Naive thymus-derived CD4-positive, alpha-beta T cell (primary cell): Measurements from ENCODE around the gene IGF2R. TPM values are rescaled to one million over a fixed set of nuclear protein-coding genes. Genes with fewer than 3 reads are reported as not detected.
A peak's percentile ranks its signal among the peaks of the same experiment; 100 is the strongest.
"Not testable (repeated sequence)": the region's sequence is repeated elsewhere in the genome, so short reads cannot be mapped to it uniquely, and the experiment has no call there.

ENCODE experiments used
- ATAC-seq: fragments of 150-1000 bp; cut with Tn5 transposase; 2 replicates; pipeline ENCODE4 v1.10.0; 2021; ENCODE audit warnings: mild to moderate bottlenecking, moderate library complexity
- CTCF ChIA-PET: fragments of 350-600 bp; sonication (Branson Sonifier 250); formaldehyde crosslinking; loops from one replicate; lab custom pipeline; 2021; ENCODE audit warnings: antibody characterized with exemption; lab: Charles Lee
- POLR2A ChIA-PET: fragments of 350-600 bp; sonication (Branson Sonifier 250); formaldehyde crosslinking; loops from one replicate; lab custom pipeline; 2021; ENCODE audit warnings: antibody characterized with exemption, inconsistent platforms; lab: Charles Lee
- DNase-seq, 9 donors: peaks; one replicate each; pipeline versions ENCODE4 v3.0.0 to v3.0.0-alpha.2; 2020 to 2022; ENCODE audit warnings: mixed read lengths in 1 of 9
- H3K27ac ChIP-seq: one replicate; pipeline ENCODE4 v1.7.0; 2013; ENCODE audit warnings: mild to moderate bottlenecking, low read depth, low read length, moderate library complexity
- H3K27me3 ChIP-seq, 2 donors: one replicate each; pipeline ENCODE4 v1.7.0; 2013; ENCODE audit warnings: low read length in 2 of 2, mild to moderate bottlenecking in 2 of 2, moderate library complexity in 2 of 2; ENCODE audit not compliant: control insufficient read depth in 2 of 2, insufficient read depth in 2 of 2
- H3K36me3 ChIP-seq, 3 experiments: 1 replicate in 2 of 3; 2 replicates in 1 of 3; pipeline ENCODE4 v1.7.0; 2013; ENCODE audit warnings: low read length in 3 of 3, mild to moderate bottlenecking in 3 of 3, moderate library complexity in 1 of 3; ENCODE audit not compliant: insufficient read depth in 3 of 3, control insufficient read depth in 2 of 3
- H3K4me1 ChIP-seq, 2 donors: one replicate each; pipeline ENCODE4 v1.7.0; 2013; ENCODE audit warnings: low read length in 2 of 2, mild to moderate bottlenecking in 2 of 2, moderate library complexity in 1 of 2; ENCODE audit not compliant: control insufficient read depth in 2 of 2, insufficient read depth in 2 of 2
- H3K4me3 ChIP-seq: 2 replicates; pipeline ENCODE4 v1.7.0; 2013; ENCODE audit warnings: mild to moderate bottlenecking, low read length
- H3K9me3 ChIP-seq, 3 experiments: 1 replicate in 2 of 3; 2 replicates in 1 of 3; pipeline ENCODE4 v1.7.0; 2013; ENCODE audit warnings: low read length in 3 of 3; ENCODE audit not compliant: control insufficient read depth in 2 of 3
- H3K27ac Mint-ChIP-seq, 9 donors: one replicate each; pipeline ENCODE4 v1.8.0; 2020 to 2022; ENCODE audit warnings: mixed read lengths in 9 of 9, mild to moderate bottlenecking in 8 of 9, moderate library complexity in 5 of 9, inconsistent platforms in 2 of 9
- H3K27me3 Mint-ChIP-seq, 5 donors: one replicate each; pipeline ENCODE4 v1.8.0; 2021 to 2022; ENCODE audit warnings: mixed read lengths in 5 of 5, mild to moderate bottlenecking in 1 of 5
- H3K36me3 Mint-ChIP-seq, 5 donors: one replicate each; pipeline ENCODE4 v1.8.0; 2020 to 2022; ENCODE audit warnings: mixed read lengths in 5 of 5, mild to moderate bottlenecking in 3 of 5, inconsistent platforms in 1 of 5
- H3K4me1 Mint-ChIP-seq, 7 donors: one replicate each; pipeline ENCODE4 v1.8.0; 2020 to 2022; ENCODE audit warnings: mixed read lengths in 7 of 7, mild to moderate bottlenecking in 3 of 7, inconsistent platforms in 1 of 7
- H3K4me3 Mint-ChIP-seq, 10 donors: one replicate each; pipeline ENCODE4 v1.8.0; 2020 to 2022; ENCODE audit warnings: mild to moderate bottlenecking in 10 of 10, mixed read lengths in 10 of 10, moderate library complexity in 6 of 10, inconsistent platforms in 2 of 10
- H3K9me3 Mint-ChIP-seq, 11 donors: one replicate each; pipeline ENCODE4 v1.8.0; 2020 to 2022; ENCODE audit warnings: mixed read lengths in 11 of 11, mild to moderate bottlenecking in 4 of 11, inconsistent platforms in 1 of 11, moderate library complexity in 1 of 11
- intact Hi-C, 2 donors: fragments of 100-400 bp; cut with micrococcal nuclease; formaldehyde crosslinking; loops; one replicate each; pipeline ENCODE4 v1.15.1; 2023
- polyA plus RNA-seq, 2 donors: library from polyadenylated mRNA; unstranded; fragments of 300-500 nt; fragmentation: Illumina TruSeq; gene quantifications; one replicate each; pipeline ENCODE4 v1.2.3, GENCODE V29; 2021
- total RNA-seq, 6 experiments: library from RNA in 5 of 6; stranded (reverse) in 5 of 6; gene quantifications; 1 replicate in 5 of 6; 2 replicates in 1 of 6; pipeline ENCODE4 v1.2.3 and lab custom pipeline; 2021 to 2026

The IGF2R gene, protein sequence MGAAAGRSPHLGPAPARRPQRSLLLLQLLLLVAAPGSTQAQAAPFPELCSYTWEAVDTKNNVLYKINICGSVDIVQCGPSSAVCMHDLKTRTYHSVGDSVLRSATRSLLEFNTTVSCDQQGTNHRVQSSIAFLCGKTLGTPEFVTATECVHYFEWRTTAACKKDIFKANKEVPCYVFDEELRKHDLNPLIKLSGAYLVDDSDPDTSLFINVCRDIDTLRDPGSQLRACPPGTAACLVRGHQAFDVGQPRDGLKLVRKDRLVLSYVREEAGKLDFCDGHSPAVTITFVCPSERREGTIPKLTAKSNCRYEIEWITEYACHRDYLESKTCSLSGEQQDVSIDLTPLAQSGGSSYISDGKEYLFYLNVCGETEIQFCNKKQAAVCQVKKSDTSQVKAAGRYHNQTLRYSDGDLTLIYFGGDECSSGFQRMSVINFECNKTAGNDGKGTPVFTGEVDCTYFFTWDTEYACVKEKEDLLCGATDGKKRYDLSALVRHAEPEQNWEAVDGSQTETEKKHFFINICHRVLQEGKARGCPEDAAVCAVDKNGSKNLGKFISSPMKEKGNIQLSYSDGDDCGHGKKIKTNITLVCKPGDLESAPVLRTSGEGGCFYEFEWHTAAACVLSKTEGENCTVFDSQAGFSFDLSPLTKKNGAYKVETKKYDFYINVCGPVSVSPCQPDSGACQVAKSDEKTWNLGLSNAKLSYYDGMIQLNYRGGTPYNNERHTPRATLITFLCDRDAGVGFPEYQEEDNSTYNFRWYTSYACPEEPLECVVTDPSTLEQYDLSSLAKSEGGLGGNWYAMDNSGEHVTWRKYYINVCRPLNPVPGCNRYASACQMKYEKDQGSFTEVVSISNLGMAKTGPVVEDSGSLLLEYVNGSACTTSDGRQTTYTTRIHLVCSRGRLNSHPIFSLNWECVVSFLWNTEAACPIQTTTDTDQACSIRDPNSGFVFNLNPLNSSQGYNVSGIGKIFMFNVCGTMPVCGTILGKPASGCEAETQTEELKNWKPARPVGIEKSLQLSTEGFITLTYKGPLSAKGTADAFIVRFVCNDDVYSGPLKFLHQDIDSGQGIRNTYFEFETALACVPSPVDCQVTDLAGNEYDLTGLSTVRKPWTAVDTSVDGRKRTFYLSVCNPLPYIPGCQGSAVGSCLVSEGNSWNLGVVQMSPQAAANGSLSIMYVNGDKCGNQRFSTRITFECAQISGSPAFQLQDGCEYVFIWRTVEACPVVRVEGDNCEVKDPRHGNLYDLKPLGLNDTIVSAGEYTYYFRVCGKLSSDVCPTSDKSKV (N-terminal part only)
- total RNA-seq (10 to 100 TPM; 59.1 to 79.2 (median 74.2) TPM), polyA plus RNA-seq (10 to 100 TPM in 1 of 2 donors, 1 to 10 TPM in 1; 8.7 to 18.9 TPM), total RNA-seq (lab: John Stamatoyannopoulos, UW) (241 reads per million, percentile 94 among the genes with 10 or more reads in this experiment)

- intact Hi-C loops = loop anchor here (1.0 to 10.0 kb wide), 10 partner anchors 46 to 494 kb away; partner anchors contain the start of genes ACAT2 (in 2 of the 2), WTAP (in 2 of the 2), MRPL18 (in 1 of the 2) and SOD2 (in 1 of the 2)
- ChIA-PET POLR2A (interaction anchor here (0.7 to 8.2 kb wide), 12 partner anchors 13 to 274 kb away, joined by 3 to 60 read pairs (median 7); partner anchors contain the start of genes MRPL18, TCP1 and WTAP), CTCF (interaction anchor here (0.7 kb wide), 1 partner anchor 11 kb away, joined by 3 read pairs; no protein-coding TSS in a partner anchor)
- Mint-ChIP-seq H3K4me1 (peaks cover 27 to 43% (median 37%) of the 10 kb centered on the region in 7 donors), H3K36me3 (peaks cover 0 to 11% (median 0%) of the 10 kb centered on the region in 5 donors), H3K4me3 (peak within 1 kb of the TSS; percentile 88 to 98 (median 92)), H3K27ac (peak within 1 kb of the TSS; percentile 89 to 97 (median 94)), H3K9me3 (no peaks in the 10 kb centered on the region), H3K27me3 (peaks cover 0 to 30% (median 0%) of the 10 kb centered on the region in 5 donors)
- Histone ChIP-seq H3K27ac (peak within 1 kb of the TSS; percentile 82), H3K4me1 (peaks cover 18 to 27% of the 10 kb centered on the region in 2 donors), H3K9me3 (no peaks in the 10 kb centered on the region), H3K27me3 (no peaks in the 10 kb centered on the region), H3K36me3 (no peaks in the 10 kb centered on the region), H3K4me3 (peak within 1 kb of the TSS; percentile 69)
- DNase-seq (peak; percentile 88 to 94 (median 92)), ATAC-seq (peak; percentile 95)
These were observed at the start of gene IGF2R for GRCh38 chr6:159968295-159969203. Gene IGF2R, plus strand, starts transcription at chr6:159969082. Its CDS starts 165 bp downstream, at chr6:159969247.

DNA sequence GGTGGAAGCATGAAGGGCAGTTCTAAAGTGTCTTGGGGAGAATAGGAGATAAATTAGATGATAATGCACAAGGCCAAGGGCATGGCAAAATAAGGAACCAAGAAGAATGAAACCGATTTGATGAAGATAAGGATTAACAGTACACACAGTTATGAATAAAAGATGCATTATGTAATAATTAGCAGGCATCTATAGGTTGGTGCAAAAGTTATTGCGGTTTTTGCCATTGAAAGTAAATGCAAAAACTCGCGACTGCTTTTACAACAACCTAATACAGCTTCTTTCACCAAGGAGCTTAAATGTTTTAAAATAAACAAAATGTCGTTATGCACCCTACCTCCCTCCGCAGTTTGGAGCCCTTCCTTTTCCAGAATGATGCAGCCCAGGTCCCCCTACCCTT, 49.1 kb upstream of the IGF2R start:
- H3K36me3 ChIP-seq = no peaks in the 10 kb centered on the region
- H3K27me3 ChIP-seq = no peaks in the 10 kb centered on the region
- POLR2A ChIA-PET = no interaction called here
- H3K27ac ChIP-seq = no peak overlapping the region
- H3K4me3 Mint-ChIP-seq = no peak overlapping the region
- H3K27ac Mint-ChIP-seq = no peak overlapping the region
- H3K36me3 Mint-ChIP-seq = peaks cover 0 to 8% (median 3%) of the 10 kb centered on the region in 5 donors
- H3K4me1 ChIP-seq = no peaks in the 10 kb centered on the region
- peaks cover 0 to 27% (median 4%) of the 10 kb centered on the region in 11 donors for H3K9me3 Mint-ChIP-seq
- intact Hi-C loops = no loop called here
- H3K4me3 ChIP-seq = no peak overlapping the region
- ATAC-seq = no peak
- no peaks in the 10 kb centered on the region for H3K9me3 ChIP-seq
- H3K4me1 Mint-ChIP-seq = no peaks in the 10 kb centered on the region
- DNase-seq = no peak
- CTCF ChIA-PET = no interaction called here
- H3K27me3 Mint-ChIP-seq = peaks cover 0 to 15% (median 6%) of the 10 kb centered on the region in 5 donors

DNA sequence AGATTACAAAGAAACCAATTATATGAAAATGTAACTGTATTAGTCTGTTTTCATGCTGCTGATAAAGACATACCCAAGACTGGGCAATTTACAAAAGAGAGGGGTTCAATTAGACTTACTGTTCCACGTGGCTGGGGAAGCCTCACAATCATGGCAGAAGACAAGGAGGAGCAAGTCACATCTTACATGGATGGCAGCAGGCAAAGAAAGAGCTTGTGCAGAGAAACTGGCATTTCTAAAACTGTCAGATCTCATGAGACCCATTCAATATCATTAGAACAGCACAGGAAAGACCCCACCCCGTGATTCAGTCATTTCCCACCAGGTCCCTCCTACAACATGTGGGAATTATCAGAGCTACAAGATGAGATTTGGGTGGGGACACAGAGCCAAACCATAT, 44.7 kb upstream of the IGF2R start:
- H3K27ac ChIP-seq, H3K27me3 ChIP-seq, ATAC-seq, H3K4me3 ChIP-seq, H3K27ac Mint-ChIP-seq, intact Hi-C loops, CTCF ChIA-PET, H3K36me3 ChIP-seq, DNase-seq, H3K4me3 Mint-ChIP-seq, H3K36me3 Mint-ChIP-seq, H3K9me3 ChIP-seq, POLR2A ChIA-PET, H3K4me1 Mint-ChIP-seq, H3K4me1 ChIP-seq: not testable (repeated sequence)
- Mint-ChIP-seq H3K27me3 (peaks cover 0 to 29% (median 0%) of the 10 kb centered on the region in 5 donors), H3K9me3 (peaks cover 0 to 27% (median 4%) of the 10 kb centered on the region in 11 donors)

DNA sequence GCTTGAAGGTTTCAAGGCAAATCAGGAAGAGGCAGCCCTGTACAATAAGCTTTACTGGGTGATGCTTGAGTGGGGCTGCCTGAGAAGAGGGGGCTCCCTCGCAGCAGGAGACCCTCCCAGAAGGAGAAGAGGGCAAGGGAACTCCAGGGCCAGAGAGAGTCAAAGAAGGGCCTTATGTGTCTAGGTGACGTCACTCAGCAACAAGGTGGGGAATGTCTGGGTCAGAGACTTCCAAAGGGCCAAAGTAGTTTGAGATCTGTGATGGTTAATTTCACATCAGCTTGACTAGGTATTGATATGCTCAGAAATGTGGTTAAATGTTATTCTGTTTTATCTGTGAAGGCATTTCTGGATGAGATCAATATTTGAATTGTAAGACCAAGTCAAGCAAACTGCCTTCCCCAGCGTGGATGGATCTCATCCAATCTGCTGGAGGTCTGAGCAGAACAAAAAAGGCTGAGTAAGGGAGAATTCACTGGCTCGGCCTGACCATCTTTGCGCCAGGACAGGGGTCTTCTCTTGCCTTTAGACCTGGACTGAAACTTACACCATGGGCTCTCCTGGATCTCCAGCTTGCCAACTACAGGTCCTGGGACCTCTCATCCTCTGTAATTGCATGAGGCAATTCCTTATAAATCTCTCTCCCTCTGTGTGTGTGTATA, 42.2 kb upstream of the IGF2R start:
- Histone ChIP-seq H3K4me1 (peaks cover 0 to 19% of the 10 kb centered on the region in 2 donors), H3K4me3 (no peak overlapping the region), H3K27ac (no peak overlapping the region), H3K9me3 (no peaks in the 10 kb centered on the region), H3K36me3 (no peaks in the 10 kb centered on the region), H3K27me3 (no peaks in the 10 kb centered on the region)
- intact Hi-C loops = no loop called here
- peaks cover 0 to 21% (median 4%) of the 10 kb centered on the region in 11 donors for H3K9me3 Mint-ChIP-seq
- H3K27me3 Mint-ChIP-seq = peaks cover 0 to 22% (median 0%) of the 10 kb centered on the region in 5 donors
- peaks cover 5 to 23% (median 21%) of the 10 kb centered on the region in 7 donors for H3K4me1 Mint-ChIP-seq
- H3K36me3 Mint-ChIP-seq = peaks cover 0 to 4% (median 1%) of the 10 kb centered on the region in 5 donors
- POLR2A ChIA-PET = no interaction called here
- no peak overlapping the region for H3K4me3 Mint-ChIP-seq
- ATAC-seq (no peak), DNase-seq (no peak)
- H3K27ac Mint-ChIP-seq = peak overlapping the region in 1 of 9 donors; percentile 67
- CTCF ChIA-PET = no interaction called here

DNA sequence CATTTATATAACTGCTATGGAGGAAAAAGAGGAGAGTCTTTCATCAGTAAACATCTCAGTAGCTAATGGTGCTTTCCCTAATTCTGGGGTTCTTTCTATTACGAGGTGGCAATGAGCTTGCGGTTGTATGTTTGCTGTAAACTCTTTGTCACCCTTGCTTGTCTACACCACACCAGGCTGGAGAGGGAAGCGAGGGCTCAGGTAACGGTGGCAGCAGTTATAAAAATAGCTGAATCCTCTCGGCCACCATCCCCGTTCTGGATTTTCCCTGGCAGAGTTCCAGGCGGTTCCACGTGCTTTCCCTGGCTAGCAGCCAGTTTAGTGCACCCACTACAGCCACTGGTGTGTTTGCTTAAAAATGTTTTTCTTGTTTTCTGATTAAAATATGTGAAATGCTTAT, 39.1 kb upstream of the IGF2R start:
- no peak overlapping the region for H3K27ac ChIP-seq
- ATAC-seq (peak; percentile 75), DNase-seq (peak in 4 of 9 donors; percentile 9 to 38 (median 18))
- ChIA-PET CTCF (interaction anchor here (0.6 to 1.9 kb wide), 3 partner anchors 8 to 1468 kb away, joined by 4 to 6 read pairs (median 6); no protein-coding TSS in a partner anchor), POLR2A (no interaction called here)
- peak overlapping the region in 5 of 9 donors; percentile 23 to 61 (median 51) for H3K27ac Mint-ChIP-seq
- intact Hi-C loops = no loop called here
- no peaks in the 10 kb centered on the region for H3K27me3 ChIP-seq
- peaks cover 5 to 28% (median 21%) of the 10 kb centered on the region in 7 donors for H3K4me1 Mint-ChIP-seq
- no peaks in the 10 kb centered on the region for H3K36me3 ChIP-seq
- peaks cover 0 to 19% (median 0%) of the 10 kb centered on the region in 5 donors for H3K27me3 Mint-ChIP-seq
- no peaks in the 10 kb centered on the region for H3K36me3 Mint-ChIP-seq
- no peaks in the 10 kb centered on the region for H3K9me3 Mint-ChIP-seq
- H3K4me3 Mint-ChIP-seq = no peak overlapping the region
- peaks cover 0 to 19% of the 10 kb centered on the region in 2 donors for H3K4me1 ChIP-seq
- no peaks in the 10 kb centered on the region for H3K9me3 ChIP-seq
- H3K4me3 ChIP-seq = no peak overlapping the region
